Measurements from ENCODE around the gene PPP1R15B. TPM values are rescaled to one million over a fixed set of nuclear protein-coding genes. Genes with fewer than 3 reads are reported as not detected.

PPP1R15B gene
- 30.8 TPM for polyA plus RNA-seq (2012; ENCODE audit: insufficient read depth, insufficient read length, low read depth)

DNA sequence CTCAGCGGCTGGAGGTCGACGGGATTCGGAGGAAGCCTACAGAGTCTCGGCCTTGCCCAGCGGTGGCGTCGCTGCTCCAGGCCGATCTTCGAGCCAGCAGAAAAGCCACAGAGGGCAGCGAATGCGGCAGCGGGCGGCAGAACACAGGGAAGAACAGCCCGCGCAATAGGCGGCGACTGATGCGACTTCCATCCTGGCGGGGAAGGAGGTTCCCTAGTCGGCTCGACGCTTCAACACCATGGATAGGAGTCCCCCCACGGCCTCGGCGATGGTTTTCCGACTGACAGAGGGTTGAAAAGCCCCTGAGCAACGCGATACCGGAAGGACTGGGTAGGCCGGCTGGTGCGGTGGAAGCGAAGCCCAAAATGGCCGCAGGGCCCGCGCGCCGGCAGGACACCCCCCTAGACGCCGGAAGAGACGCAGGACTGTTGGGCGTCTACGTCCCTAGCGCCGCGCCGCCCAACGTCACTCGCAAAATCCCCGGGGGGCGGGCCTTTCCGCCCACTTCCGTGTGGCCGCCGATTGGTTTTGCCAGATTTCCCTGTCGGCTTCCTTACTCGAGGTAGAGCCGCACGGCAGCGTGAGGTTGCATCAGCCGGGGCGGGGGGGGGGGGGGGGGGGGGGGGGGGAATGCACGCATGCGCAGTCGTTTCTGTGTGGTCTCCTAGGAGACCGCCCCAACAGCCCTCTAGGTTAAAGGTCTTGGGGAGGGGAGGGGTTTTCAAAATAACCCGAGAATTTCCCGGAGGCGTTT lies at the start of gene PPP1R15B:
TSS of gene PPP1R15B (minus strand) at position 367 of the 754 bp plus-strand sequence. CDS start 406 bp downstream, outside the sequence.
- H3K4me3 ChIP-seq (ENCODE audit: low read depth, low read length), result peak within 1 kb of the TSS; percentile 97
- peaks cover 4% of the 10 kb centered on the region; the same call in 1 of the 2 replicates for H3K36me3 ChIP-seq
- H3K27me3 ChIP-seq, result no peaks in the 10 kb centered on the region
- peaks cover 3% of the 10 kb centered on the region for H3K4me1 ChIP-seq
- DNase-seq, result peak; percentile 99
- no peaks in the 10 kb centered on the region for H3K9me3 ChIP-seq
- TF ChIP-seq, protein P1, sequence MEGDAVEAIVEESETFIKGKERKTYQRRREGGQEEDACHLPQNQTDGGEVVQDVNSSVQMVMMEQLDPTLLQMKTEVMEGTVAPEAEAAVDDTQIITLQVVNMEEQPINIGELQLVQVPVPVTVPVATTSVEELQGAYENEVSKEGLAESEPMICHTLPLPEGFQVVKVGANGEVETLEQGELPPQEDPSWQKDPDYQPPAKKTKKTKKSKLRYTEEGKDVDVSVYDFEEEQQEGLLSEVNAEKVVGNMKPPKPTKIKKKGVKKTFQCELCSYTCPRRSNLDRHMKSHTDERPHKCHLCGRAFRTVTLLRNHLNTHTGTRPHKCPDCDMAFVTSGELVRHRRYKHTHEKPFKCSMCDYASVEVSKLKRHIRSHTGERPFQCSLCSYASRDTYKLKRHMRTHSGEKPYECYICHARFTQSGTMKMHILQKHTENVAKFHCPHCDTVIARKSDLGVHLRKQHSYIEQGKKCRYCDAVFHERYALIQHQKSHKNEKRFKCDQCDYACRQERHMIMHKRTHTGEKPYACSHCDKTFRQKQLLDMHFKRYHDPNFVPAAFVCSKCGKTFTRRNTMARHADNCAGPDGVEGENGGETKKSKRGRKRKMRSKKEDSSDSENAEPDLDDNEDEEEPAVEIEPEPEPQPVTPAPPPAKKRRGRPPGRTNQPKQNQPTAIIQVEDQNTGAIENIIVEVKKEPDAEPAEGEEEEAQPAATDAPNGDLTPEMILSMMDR (IDR thresholded peaks at IDR 0.05; ENCODE audit: low read depth, low read length), result no peak

DNA sequence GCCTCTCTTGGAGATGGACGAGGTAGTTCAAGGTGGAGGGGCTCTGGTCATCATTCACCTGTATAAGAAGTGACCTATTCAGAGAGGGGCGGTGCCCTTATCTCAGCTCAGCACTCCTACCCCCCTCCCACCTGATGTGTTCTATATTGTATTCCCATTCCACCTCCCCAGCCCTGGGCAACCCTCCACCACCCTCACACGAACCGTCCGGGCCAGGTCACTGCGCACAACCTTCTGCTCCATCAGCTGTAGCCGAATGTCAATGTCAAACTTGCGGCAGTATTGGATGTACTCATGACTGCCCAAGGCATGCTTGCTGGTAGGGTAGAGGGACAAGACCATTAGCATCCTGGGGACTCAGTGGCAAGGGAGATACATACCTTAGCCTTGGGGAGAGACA lies 48.7 kb upstream of the PPP1R15B start:
- H3K4me3 ChIP-seq (ENCODE audit: low read depth, low read length), result no peak overlapping the region
- H3K4me1 ChIP-seq, result peaks cover 9% of the 10 kb centered on the region; the same call in 1 of the 2 replicates
- H3K27me3 ChIP-seq, result no peaks in the 10 kb centered on the region
- no peaks in the 10 kb centered on the region for H3K9me3 ChIP-seq
- no peak for DNase-seq
- TF ChIP-seq, protein P1 (IDR thresholded peaks at IDR 0.05; ENCODE audit: low read depth, low read length), result no peak
- peaks cover 21% of the 10 kb centered on the region for H3K36me3 ChIP-seq

DNA sequence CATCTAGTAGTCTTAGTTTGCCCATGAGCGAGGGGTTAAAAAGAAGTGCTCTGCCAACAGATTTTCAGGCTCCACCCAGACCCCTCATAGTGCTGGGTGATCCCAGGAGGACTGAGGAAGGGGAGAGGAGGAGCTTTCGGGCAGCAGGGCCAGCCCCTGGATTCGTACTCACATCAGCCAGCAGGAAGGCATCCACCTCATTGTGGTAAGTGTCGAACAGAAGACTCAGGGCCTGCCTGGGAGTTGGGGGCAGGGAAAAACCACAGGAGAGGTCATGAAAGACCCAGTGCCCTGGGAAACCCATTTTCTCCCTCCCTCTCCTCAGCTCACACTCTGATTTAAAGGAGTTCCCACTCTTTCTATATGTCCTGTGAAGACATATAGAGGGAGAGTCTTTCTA lies 48.1 kb upstream of the PPP1R15B start:
- TF ChIP-seq, protein P1 (IDR thresholded peaks at IDR 0.05; ENCODE audit: low read depth, low read length), result no peak
- H3K36me3 ChIP-seq, result peaks cover 21% of the 10 kb centered on the region
- DNase-seq, result no peak
- H3K4me3 ChIP-seq (ENCODE audit: low read depth, low read length), result no peak overlapping the region
- no peaks in the 10 kb centered on the region for H3K27me3 ChIP-seq
- peaks cover 3% of the 10 kb centered on the region; the same call in 1 of the 2 replicates for H3K4me1 ChIP-seq
- H3K9me3 ChIP-seq, result no peaks in the 10 kb centered on the region

DNA sequence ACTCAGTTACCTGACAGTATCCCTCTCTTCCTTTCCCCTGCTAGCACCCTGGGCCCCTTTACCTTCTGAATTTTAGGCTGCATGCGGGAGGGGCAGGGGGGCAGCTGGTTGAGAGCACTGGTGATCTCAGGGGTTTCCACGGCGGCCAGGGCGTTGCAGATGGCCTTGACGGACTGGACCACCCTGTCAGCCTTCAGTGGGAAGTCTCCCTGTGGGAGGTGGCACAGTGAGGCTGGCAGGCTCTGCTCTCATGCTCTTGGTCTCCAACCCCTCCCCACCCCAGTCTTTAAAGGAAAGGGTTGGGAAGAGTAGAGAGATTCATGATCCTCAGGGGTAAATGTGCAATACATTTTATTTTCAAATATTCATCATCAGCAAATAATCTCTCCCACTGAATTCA lies 46.0 kb upstream of the PPP1R15B start:
- H3K4me3 ChIP-seq (ENCODE audit: low read depth, low read length), result no peak overlapping the region
- no peaks in the 10 kb centered on the region for H3K27me3 ChIP-seq
- peaks cover 18% of the 10 kb centered on the region for H3K36me3 ChIP-seq
- TF ChIP-seq, protein P1 (IDR thresholded peaks at IDR 0.05; ENCODE audit: low read depth, low read length), result no peak
- no peaks in the 10 kb centered on the region for H3K4me1 ChIP-seq
- H3K9me3 ChIP-seq, result no peaks in the 10 kb centered on the region
- no peak for DNase-seq

DNA sequence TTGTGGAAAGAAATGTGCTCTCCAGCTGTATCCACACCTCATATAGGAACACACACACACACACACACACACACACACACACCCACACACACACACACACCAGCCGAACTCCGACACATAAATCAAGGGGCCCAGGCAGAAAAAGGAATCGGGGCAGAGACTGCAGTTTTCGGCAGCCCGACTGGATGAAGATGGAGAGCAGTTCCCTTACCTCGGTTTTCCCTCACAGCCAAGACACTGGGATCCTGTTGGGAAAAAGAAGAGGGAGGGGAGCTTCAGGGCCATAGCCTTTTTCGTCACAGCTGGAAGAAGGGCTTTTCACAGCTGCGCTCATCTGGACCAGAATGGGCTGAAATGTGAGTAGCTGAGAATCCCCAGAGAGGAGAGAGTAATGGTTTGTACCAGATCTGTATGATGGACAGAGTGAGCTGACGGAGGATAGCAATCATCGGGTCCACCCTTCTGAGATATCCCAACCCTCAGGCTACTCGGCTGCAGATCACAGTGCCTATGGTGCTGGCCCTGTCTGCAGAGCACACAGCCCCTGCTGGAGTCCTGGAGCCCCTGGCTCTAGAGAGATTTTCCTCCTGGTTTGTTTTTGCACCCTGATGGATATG lies 45.3 kb upstream of the PPP1R15B start:
- TF ChIP-seq, protein P1 (IDR thresholded peaks at IDR 0.05; ENCODE audit: low read depth, low read length), result no peak
- no peaks in the 10 kb centered on the region for H3K4me1 ChIP-seq
- DNase-seq, result peak; percentile 43
- peaks cover 18% of the 10 kb centered on the region for H3K36me3 ChIP-seq
- H3K9me3 ChIP-seq, result no peaks in the 10 kb centered on the region
- H3K27me3 ChIP-seq, result no peaks in the 10 kb centered on the region
- H3K4me3 ChIP-seq (ENCODE audit: low read depth, low read length), result no peak overlapping the region

DNA sequence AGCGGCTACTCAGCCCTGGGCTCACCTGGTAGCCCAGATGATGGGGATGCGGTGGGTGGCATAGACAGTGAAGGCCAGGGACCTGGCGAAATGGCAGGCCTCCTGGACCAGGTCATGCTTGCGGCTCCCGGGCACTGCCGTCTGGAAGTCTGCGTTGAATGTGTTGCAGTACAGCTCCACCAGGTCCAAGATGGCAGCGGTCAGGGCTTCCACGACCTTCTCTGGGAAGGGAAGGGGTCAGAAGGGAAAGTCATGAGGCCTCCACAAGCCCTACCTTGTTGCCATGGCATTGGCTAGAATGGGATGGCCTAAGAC lies 44.2 kb upstream of the PPP1R15B start:
- no peaks in the 10 kb centered on the region for H3K4me1 ChIP-seq
- TF ChIP-seq, protein P1 (IDR thresholded peaks at IDR 0.05; ENCODE audit: low read depth, low read length), result no peak
- H3K9me3 ChIP-seq, result no peaks in the 10 kb centered on the region
- no peak for DNase-seq
- H3K4me3 ChIP-seq (ENCODE audit: low read depth, low read length), result no peak overlapping the region
- no peaks in the 10 kb centered on the region for H3K27me3 ChIP-seq
- H3K36me3 ChIP-seq, result peaks cover 18% of the 10 kb centered on the region
